Ascending aorta (tissue), 2 donors: Measurements from ENCODE around the gene CAB39L. TPM values are rescaled to one million over a fixed set of nuclear protein-coding genes. Genes with fewer than 3 reads are reported as not detected.

Source experiments
- DNase-seq, 2 donors: peaks; one replicate each; pipeline ENCODE4 v3.0.0-alpha.2; 2019; ENCODE audit warnings: low spot score in 2 of 2
- H3K27ac ChIP-seq, 2 donors: fragments of 200-600 bp; sonication (generic); one replicate each; pipeline ENCODE4 v1.5.1; 2016 to 2017; ENCODE audit warnings: mild to moderate bottlenecking in 1 of 2
- H3K27me3 ChIP-seq: fragments of 200-600 bp; sonication (generic); one replicate; pipeline ENCODE4 v1.5.1; 2017
- H3K36me3 ChIP-seq, 2 donors: fragments of 200-600 bp; sonication (generic); one replicate each; pipeline ENCODE4 v1.5.1; 2016
- H3K4me1 ChIP-seq, 2 donors: fragments of 200-600 bp; sonication (generic); one replicate each; pipeline ENCODE4 v1.5.1; 2016 to 2017; ENCODE audit warnings: mild to moderate bottlenecking in 1 of 2
- H3K4me3 ChIP-seq, 2 donors: fragments of 200-600 bp; sonication (generic); one replicate each; pipeline ENCODE4 v1.5.1; 2016 to 2017; ENCODE audit warnings: mild to moderate bottlenecking in 1 of 2
- H3K9me3 ChIP-seq, 2 donors: fragments of 200-600 bp; sonication (generic); one replicate each; pipeline ENCODE4 v1.5.1; 2016
- intact Hi-C: fragments of 100-400 bp; cut with DNase I; formaldehyde crosslinking; loops from one replicate; pipeline ENCODE4 v1.15.1; 2023
- total RNA-seq: library from RNA; depleted of rRNA; stranded (reverse); fragments of >200 nt; gene quantifications from one replicate; pipeline ENCODE4 v1.1.0, GENCODE V29; 2016
- TF ChIP-seq, protein P1 (sequence below), 3 experiments: fragments of 200-600 bp in 2 of 3; fragments of 450-650 bp in 1 of 3; sonication (generic) in 2 of 3; IDR thresholded peaks; one replicate each; pipeline ENCODE4 v1.5.1; 2016 to 2019; ENCODE audit warnings: antibody characterized with exemption in 3 of 3, mild to moderate bottlenecking in 1 of 3, moderate library complexity in 1 of 3

Gene CAB39L
- total RNA-seq, 1 donor from 2014 or later: 30.1 TPM

DNA sequence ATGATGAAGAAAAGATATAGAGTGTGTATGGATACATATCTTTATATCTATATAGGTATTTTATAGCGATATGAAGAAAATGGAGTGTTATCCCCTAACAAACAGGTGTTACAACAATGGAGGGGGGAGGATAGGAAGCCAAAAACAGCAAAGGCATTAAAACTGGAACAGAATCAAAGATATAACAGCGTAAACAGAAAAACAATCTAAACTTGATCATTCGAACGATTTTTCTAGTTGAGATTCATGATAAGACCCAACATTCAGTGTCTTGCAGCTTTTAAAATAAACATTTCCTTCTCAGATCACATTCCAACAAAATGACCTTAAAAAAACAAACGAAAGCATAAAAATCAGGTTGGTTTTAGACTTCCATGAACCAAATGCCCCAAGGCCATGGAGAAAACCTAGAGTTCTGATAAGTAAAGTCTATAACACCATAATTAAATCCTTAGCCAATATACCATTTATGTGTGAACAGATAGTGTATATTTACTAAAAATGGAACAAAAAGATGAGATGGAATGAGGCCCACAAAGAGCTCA is 55.7 kb downstream of the CAB39L start:
- no peaks in the 10 kb centered on the region for H3K4me1 ChIP-seq
- DNase-seq: no peak
- intact Hi-C loops: no loop called here
- H3K4me3 ChIP-seq: no peak overlapping the region
- H3K36me3 ChIP-seq: no peaks in the 10 kb centered on the region
- peaks cover 0 to 4% of the 10 kb centered on the region in 2 donors for H3K9me3 ChIP-seq
- TF ChIP-seq, protein P1, sequence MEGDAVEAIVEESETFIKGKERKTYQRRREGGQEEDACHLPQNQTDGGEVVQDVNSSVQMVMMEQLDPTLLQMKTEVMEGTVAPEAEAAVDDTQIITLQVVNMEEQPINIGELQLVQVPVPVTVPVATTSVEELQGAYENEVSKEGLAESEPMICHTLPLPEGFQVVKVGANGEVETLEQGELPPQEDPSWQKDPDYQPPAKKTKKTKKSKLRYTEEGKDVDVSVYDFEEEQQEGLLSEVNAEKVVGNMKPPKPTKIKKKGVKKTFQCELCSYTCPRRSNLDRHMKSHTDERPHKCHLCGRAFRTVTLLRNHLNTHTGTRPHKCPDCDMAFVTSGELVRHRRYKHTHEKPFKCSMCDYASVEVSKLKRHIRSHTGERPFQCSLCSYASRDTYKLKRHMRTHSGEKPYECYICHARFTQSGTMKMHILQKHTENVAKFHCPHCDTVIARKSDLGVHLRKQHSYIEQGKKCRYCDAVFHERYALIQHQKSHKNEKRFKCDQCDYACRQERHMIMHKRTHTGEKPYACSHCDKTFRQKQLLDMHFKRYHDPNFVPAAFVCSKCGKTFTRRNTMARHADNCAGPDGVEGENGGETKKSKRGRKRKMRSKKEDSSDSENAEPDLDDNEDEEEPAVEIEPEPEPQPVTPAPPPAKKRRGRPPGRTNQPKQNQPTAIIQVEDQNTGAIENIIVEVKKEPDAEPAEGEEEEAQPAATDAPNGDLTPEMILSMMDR (IDR thresholded peaks at IDR 0.05): no peak
- H3K27ac ChIP-seq: no peak overlapping the region
- no peaks in the 10 kb centered on the region for H3K27me3 ChIP-seq

DNA sequence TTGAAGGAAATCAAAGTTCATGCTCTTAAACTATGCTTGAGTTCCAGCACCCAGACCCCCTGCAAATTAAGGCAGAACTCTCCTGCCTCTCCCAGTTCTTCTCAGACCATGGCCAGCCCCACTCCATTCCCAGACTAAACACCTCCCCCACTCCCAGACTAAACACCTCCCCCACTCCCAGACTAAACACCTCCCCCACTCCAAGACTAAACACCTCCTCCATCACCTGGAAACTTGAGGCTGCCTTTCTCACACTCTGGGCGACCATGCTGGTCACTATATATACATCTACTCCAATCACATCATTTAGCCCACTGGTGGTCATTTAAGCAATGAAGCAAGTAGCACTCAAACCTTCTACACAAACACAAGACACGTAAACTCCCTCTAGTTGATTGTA is 57.2 kb downstream of the CAB39L start:
- Histone ChIP-seq H3K36me3 (no peaks in the 10 kb centered on the region), H3K9me3 (peaks cover 0 to 4% of the 10 kb centered on the region in 2 donors), H3K4me1 (no peaks in the 10 kb centered on the region), H3K27me3 (no peaks in the 10 kb centered on the region), H3K4me3 (no peak overlapping the region), H3K27ac (no peak overlapping the region)
- TF ChIP-seq, protein P1 (IDR thresholded peaks at IDR 0.05): no peak
- intact Hi-C loops: no loop called here
- DNase-seq: no peak

DNA sequence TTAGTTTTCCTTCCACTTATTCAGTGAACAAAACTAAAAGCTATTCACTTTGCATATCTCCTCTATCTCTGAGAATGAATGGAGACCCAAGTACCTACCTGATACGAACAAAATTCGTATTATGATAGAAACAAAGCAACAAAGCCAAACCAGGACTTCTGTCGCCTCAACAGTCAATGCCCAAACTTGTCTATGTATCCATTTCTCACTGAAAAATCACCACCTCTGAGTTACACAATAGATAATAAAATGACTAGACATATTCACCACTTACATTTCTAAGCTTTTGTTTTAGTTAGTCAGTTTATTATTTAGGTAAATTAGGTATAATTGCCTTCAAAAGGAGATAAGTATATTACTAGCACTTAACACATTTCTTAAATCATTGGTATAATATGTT is 67.7 kb downstream of the CAB39L start:
- Histone ChIP-seq H3K27me3 (no peaks in the 10 kb centered on the region), H3K27ac (no peak overlapping the region), H3K36me3 (peaks cover 0 to 6% of the 10 kb centered on the region in 2 donors), H3K9me3 (no peaks in the 10 kb centered on the region), H3K4me3 (no peak overlapping the region), H3K4me1 (peaks cover 0 to 13% of the 10 kb centered on the region in 2 donors)
- no peak for DNase-seq
- intact Hi-C loops: no loop called here
- TF ChIP-seq, protein P1 (IDR thresholded peaks at IDR 0.05): no peak

DNA sequence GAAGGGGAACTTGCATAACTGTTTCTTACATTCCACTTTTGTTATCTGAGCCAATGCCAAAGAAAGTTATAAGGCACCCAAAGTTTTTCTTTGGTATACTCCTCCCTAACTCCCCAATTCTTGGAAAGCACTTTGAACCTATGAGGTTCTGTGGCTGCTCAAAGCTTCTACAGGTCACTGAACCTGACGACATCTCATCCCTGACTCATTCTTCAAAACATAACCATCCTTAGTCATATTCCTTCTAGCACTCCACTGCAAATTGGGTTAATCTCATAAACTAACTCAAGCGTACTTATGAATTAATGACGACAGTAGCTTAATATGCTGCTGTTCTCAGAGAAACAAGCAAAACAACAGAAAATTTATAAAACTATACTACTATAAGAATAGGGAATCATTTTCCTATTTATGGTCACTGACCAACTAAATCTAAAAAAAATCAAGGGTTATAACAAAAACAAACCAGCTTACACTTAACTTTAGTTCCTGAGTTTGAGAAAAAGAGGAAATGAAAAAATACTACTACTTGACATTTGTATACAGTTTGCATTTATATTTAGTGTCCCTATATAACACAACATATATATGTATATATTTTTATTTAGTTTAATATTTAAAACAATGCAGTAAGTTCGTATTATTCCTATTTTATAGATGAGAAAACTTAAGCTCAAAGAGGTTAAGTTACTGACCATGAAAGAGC is 69.1 kb downstream of the CAB39L start:
- DNase-seq: no peak
- H3K4me1 ChIP-seq: peaks cover 0 to 13% of the 10 kb centered on the region in 2 donors
- no peaks in the 10 kb centered on the region for H3K9me3 ChIP-seq
- intact Hi-C loops: no loop called here
- H3K36me3 ChIP-seq: peaks cover 0 to 6% of the 10 kb centered on the region in 2 donors
- TF ChIP-seq, protein P1 (IDR thresholded peaks at IDR 0.05): no peak
- H3K27me3 ChIP-seq: no peaks in the 10 kb centered on the region
- H3K27ac ChIP-seq: no peak overlapping the region
- no peak overlapping the region for H3K4me3 ChIP-seq

DNA sequence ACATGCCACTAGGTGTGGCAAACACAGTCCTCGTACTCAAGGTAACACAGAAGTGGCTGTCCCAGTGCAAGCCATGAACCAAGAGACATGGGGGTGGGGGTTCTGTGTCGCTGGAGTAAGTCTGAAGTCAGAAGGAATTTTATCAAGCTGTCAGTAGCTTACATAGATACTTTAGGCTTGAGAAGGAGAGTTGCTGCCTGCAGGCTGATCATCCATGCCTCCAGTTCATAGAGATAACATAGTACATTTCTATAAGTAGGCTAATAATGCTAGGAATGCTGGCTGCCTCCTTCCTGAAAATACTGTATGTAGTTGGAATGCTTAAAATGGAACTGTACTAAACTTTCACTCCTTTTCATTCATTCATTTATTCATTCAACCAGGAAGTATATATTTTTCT is 70.1 kb downstream of the CAB39L start:
- DNase-seq: no peak
- Histone ChIP-seq H3K4me1 (peaks cover 0 to 13% of the 10 kb centered on the region in 2 donors), H3K27ac (peak overlapping the region; percentile 28 to 50), H3K36me3 (peaks cover 0 to 6% of the 10 kb centered on the region in 2 donors), H3K27me3 (no peaks in the 10 kb centered on the region), H3K4me3 (no peak overlapping the region), H3K9me3 (no peaks in the 10 kb centered on the region)
- intact Hi-C loops: no loop called here
- TF ChIP-seq, protein P1 (IDR thresholded peaks at IDR 0.05): no peak
